Psoas muscle (tissue), 8 donors: Measurements from ENCODE around the gene MRPL28. TPM values are rescaled to one million over a fixed set of nuclear protein-coding genes. Genes with fewer than 3 reads are reported as not detected.

ENCODE experiments used
- ATAC-seq, 4 donors: fragments of 200-7000 bp; cut with Tn5 transposase; one replicate each; pipeline ENCODE4 v1.9.1; 2020; ENCODE audit warnings: moderate library complexity in 3 of 4, mild to moderate bottlenecking in 2 of 4
- DNase-seq, 2 donors: peaks; one replicate each; pipeline ENCODE4 v3.0.0-alpha.2; 2020
- H3K27ac ChIP-seq: fragments of 200-600 bp; one replicate; pipeline ENCODE4 v1.8.0; 2022
- H3K27me3 ChIP-seq, 3 donors: fragments of 200-600 bp in 1 of 3; one replicate each; pipeline versions ENCODE4 v1.6.1 to v1.8.0; 2013 to 2022; ENCODE audit warnings: low read length in 2 of 3, mild to moderate bottlenecking in 2 of 3, moderate library complexity in 1 of 3; ENCODE audit not compliant: insufficient read depth in 3 of 3
- H3K36me3 ChIP-seq, 2 donors: fragments of 200-600 bp in 1 of 2; one replicate each; pipeline versions ENCODE4 v1.6.1 to v1.8.0; 2013 to 2022; ENCODE audit warnings: low read depth in 1 of 2, mild to moderate bottlenecking in 1 of 2, moderate library complexity in 1 of 2; ENCODE audit not compliant: insufficient read depth in 1 of 2
- H3K4me1 ChIP-seq: fragments of 200-600 bp; one replicate; pipeline ENCODE4 v1.8.0; 2022
- H3K4me3 ChIP-seq: fragments of 200-600 bp; one replicate; pipeline ENCODE4 v1.8.0; 2022; ENCODE audit warnings: mild to moderate bottlenecking
- H3K9me3 ChIP-seq: fragments of 200-600 bp; one replicate; pipeline ENCODE4 v1.8.0; 2022
- CTCF ChIP-seq: fragments of 200-600 bp; IDR thresholded peaks from one replicate; pipeline ENCODE4 v1.8.0; 2022; ENCODE audit warnings: antibody characterized with exemption
- WGBS, 3 donors: extraction: QIAGEN DNeasy Blood & Tissue Kit; methylation state at CpG; one replicate each; pipeline versions ENCODE4 v1.1.6 to v1.1.7; 2013; 5-methylcytosine and 5-hydroxymethylcytosine counted together
- intact Hi-C, 2 donors: fragments of 100-400 bp; cut with DNase I; formaldehyde crosslinking; loops; one replicate each; pipeline versions ENCODE4 v1.11.0 to v1.14.2; 2022
- polyA plus RNA-seq, 3 donors: library from polyadenylated mRNA; stranded (reverse); fragments of 200-250 nt; gene quantifications; one replicate each; pipeline ENCODE4 v1.2.3, GENCODE V29; 2013
- total RNA-seq, 4 donors: library from RNA; stranded (reverse); fragmentation: NEBNext Ultra II Directional in 2 of 4; extraction: Animal tissue kit (Norgen Biotek cat#: 25700) in 2 of 4; gene quantifications; one replicate each; pipeline versions ENCODE4 v1.2.1 to v1.2.4, GENCODE V29; 2021 to 2023
- donor health status: healthy with polysubstance abuse.
- donor health status: DM: no; HTN: no; CAD: no; lungs with moderate emphysema.
- donor health status: Bipolar disorder and iron deficiency.
- donor health status: healthy.
- donor health status: DM: yes; HTN: yes; CAD: no.
- donor health status: DM: no; HTN: no; CAD: no.
- donor health status: DM: no; HTN: no; CAD: no.
- donor health status: DM: yes; HTN: yes; CAD: no.

The MRPL28 gene
- total and polyA plus RNA-seq, 7 donors: 55.4 to 126 (median 67.1) TPM

- no peak overlapping the region for H3K27ac ChIP-seq
- 83 to 86% (median 86%) methylated on average over 40 to 42 of the region's 42 CpGs for WGBS, 3 donors
- DNase-seq: no peak
- H3K4me3 ChIP-seq: no peak overlapping the region
- H3K9me3 ChIP-seq: no peaks in the 10 kb centered on the region
- TF ChIP-seq CTCF: no peak
- peaks cover 10% of the 10 kb centered on the region for H3K4me1 ChIP-seq
- H3K27me3 ChIP-seq: no peaks in the 10 kb centered on the region
- intact Hi-C loops: no loop called here
- peaks cover 0 to 48% of the 10 kb centered on the region in 2 donors for H3K36me3 ChIP-seq
- ATAC-seq: no peak
These were observed 7.1 kb upstream of the MRPL28 start for GRCh38 chr16:377419-377951.

GRCh38 chr16:376817-377418, 6.6 kb upstream of the MRPL28 start:
- TF ChIP-seq CTCF: no peak
- no peak overlapping the region for H3K27ac ChIP-seq
- H3K4me1 ChIP-seq: peaks cover 8% of the 10 kb centered on the region
- intact Hi-C loops: no loop called here
- no peaks in the 10 kb centered on the region for H3K27me3 ChIP-seq
- no peak for ATAC-seq
- H3K4me3 ChIP-seq: no peak overlapping the region
- H3K36me3 ChIP-seq: peaks cover 0 to 54% of the 10 kb centered on the region in 2 donors
- no peak for DNase-seq
- no peaks in the 10 kb centered on the region for H3K9me3 ChIP-seq
- 85 to 89% (median 86%) methylated on average over 22 to 26 of the region's 26 CpGs for WGBS, 3 donors

GRCh38 chr16:375927-376816, 5.8 kb upstream of the MRPL28 start:
- no peak overlapping the region for H3K27ac ChIP-seq
- no peak overlapping the region for H3K4me3 ChIP-seq
- WGBS, 3 donors: 90 to 93% (median 91%) methylated on average over 42 to 44 of the region's 44 CpGs
- H3K9me3 ChIP-seq: no peaks in the 10 kb centered on the region
- peaks cover 9% of the 10 kb centered on the region for H3K4me1 ChIP-seq
- ATAC-seq: no peak
- DNase-seq: no peak
- intact Hi-C loops: no loop called here
- H3K27me3 ChIP-seq: no peaks in the 10 kb centered on the region
- peaks cover 0 to 60% of the 10 kb centered on the region in 2 donors for H3K36me3 ChIP-seq
- TF ChIP-seq CTCF: no peak

- Histone ChIP-seq H3K36me3 (peaks cover 0 to 60% of the 10 kb centered on the region in 2 donors), H3K27ac (no peak overlapping the region), H3K9me3 (no peaks in the 10 kb centered on the region), H3K4me1 (peaks cover 11% of the 10 kb centered on the region), H3K27me3 (no peaks in the 10 kb centered on the region), H3K4me3 (no peak overlapping the region)
- WGBS, 3 donors: 93 to 97% (median 95%) methylated on average over 18 to 23 of the region's 23 CpGs
- no peak for TF ChIP-seq CTCF
- no peak for ATAC-seq
- intact Hi-C loops: no loop called here
- DNase-seq: no peak
These were observed 4.9 kb upstream of the MRPL28 start for GRCh38 chr16:375212-375611.
